GM23338 (cell line): ENCODE results near the gene MAGI1.

Source experiments
- CREB1 ChIP-seq: fragments of 250-450 bp; sonication (Bioruptor Pico); IDR thresholded peaks from 2 replicates; pipeline ENCODE4 v1.5.0; 2020; ENCODE audit warnings: low read depth, mild to moderate bottlenecking, moderate library complexity
- EZH2 ChIP-seq: fragments of 200-600 bp; sonication (generic); IDR thresholded peaks from one replicate; pipeline ENCODE4 v1.8.0; 2017; ENCODE audit warnings: antibody characterized with exemption, mild to moderate bottlenecking, low read depth; ENCODE audit not compliant: unreplicated experiment
- EZH2phosphoT487 ChIP-seq: fragments of 200-600 bp; sonication (generic); IDR thresholded peaks from one replicate; pipeline ENCODE4 v1.8.1; 2018; ENCODE audit warnings: antibody characterized with exemption; ENCODE audit not compliant: unreplicated experiment
- JUNB ChIP-seq: IDR thresholded peaks from one replicate; pipeline ENCODE4 v1.6.1; 2016; ENCODE audit warnings: antibody characterized with exemption; ENCODE audit not compliant: unreplicated experiment
- POLR2AphosphoS5 ChIP-seq: IDR thresholded peaks from 2 replicates; pipeline ENCODE4 v1.6.1; 2016; ENCODE audit warnings: antibody characterized with exemption, low read depth
- STAT1 ChIP-seq: IDR thresholded peaks from one replicate; pipeline ENCODE4 v1.6.1; 2016; ENCODE audit warnings: antibody characterized with exemption; ENCODE audit not compliant: unreplicated experiment
- ZNF114 ChIP-seq: fragments of 250-450 bp; sonication (Bioruptor Pico); IDR thresholded peaks from 2 replicates; pipeline ENCODE4 v1.5.0; 2020; ENCODE audit warnings: mild to moderate bottlenecking, moderate library complexity
- ZNF331 ChIP-seq: fragments of 250-450 bp; sonication (Bioruptor Pico); IDR thresholded peaks from 2 replicates; pipeline ENCODE4 v1.5.0; 2020; ENCODE audit warnings: low read depth, mild to moderate bottlenecking, moderate library complexity
- TF ChIP-seq, protein P1 (sequence below), 2 experiments: fragments of 200-600 bp in 1 of 2; sonication (generic) in 1 of 2; conservative IDR thresholded peaks; 2 replicates each; pipeline versions ENCODE4 v1.5.1 to v1.6.1; 2016 to 2017; ENCODE audit warnings: antibody characterized with exemption in 2 of 2, low read depth in 2 of 2, mild to moderate bottlenecking in 2 of 2, moderate library complexity in 1 of 2
- TF ChIP-seq, protein P2 (sequence below): fragments of 250-450 bp; sonication (Bioruptor Pico); IDR thresholded peaks from 2 replicates; pipeline ENCODE4 v1.5.0; 2020; ENCODE audit warnings: mild to moderate bottlenecking, moderate library complexity
- TF ChIP-seq, protein P3 (sequence below): IDR thresholded peaks from one replicate; pipeline ENCODE4 v1.6.1; 2018; ENCODE audit warnings: antibody characterized with exemption; ENCODE audit not compliant: unreplicated experiment

DNA sequence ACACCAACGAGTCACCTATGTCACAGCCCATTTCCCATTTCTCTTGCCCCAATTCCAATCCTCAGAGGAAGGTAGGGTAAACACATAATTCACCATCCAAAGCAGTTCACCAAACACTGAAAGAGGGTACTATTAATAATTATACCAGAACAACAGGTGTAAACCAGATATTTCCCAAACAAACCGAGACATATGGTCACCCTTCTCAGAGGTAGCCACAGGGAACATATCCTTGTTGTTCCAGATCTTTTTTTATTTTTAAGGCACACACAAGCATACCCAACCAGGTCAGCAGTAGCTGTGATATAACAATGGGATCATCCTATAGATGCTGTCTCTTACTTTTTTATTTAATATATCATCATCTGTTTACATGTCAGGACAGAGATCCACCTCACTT is 24.7 kb downstream of the MAGI1 start:
- TF ChIP-seq POLR2AphosphoS5 (no peak), JUNB (no peak), EZH2 (no peak), STAT1 (no peak), ZNF331 (CRISPR knock-in tag) (no peak), CREB1 (CRISPR knock-in tag) (no peak), ZNF114 (CRISPR knock-in tag) (no peak), EZH2phosphoT487 (no peak)
- TF ChIP-seq, protein P1, sequence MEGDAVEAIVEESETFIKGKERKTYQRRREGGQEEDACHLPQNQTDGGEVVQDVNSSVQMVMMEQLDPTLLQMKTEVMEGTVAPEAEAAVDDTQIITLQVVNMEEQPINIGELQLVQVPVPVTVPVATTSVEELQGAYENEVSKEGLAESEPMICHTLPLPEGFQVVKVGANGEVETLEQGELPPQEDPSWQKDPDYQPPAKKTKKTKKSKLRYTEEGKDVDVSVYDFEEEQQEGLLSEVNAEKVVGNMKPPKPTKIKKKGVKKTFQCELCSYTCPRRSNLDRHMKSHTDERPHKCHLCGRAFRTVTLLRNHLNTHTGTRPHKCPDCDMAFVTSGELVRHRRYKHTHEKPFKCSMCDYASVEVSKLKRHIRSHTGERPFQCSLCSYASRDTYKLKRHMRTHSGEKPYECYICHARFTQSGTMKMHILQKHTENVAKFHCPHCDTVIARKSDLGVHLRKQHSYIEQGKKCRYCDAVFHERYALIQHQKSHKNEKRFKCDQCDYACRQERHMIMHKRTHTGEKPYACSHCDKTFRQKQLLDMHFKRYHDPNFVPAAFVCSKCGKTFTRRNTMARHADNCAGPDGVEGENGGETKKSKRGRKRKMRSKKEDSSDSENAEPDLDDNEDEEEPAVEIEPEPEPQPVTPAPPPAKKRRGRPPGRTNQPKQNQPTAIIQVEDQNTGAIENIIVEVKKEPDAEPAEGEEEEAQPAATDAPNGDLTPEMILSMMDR (conservative IDR thresholded peaks at IDR 0.05; ENCODE audit: low read depth in 2 of 2): no peak
- TF ChIP-seq, protein P2, sequence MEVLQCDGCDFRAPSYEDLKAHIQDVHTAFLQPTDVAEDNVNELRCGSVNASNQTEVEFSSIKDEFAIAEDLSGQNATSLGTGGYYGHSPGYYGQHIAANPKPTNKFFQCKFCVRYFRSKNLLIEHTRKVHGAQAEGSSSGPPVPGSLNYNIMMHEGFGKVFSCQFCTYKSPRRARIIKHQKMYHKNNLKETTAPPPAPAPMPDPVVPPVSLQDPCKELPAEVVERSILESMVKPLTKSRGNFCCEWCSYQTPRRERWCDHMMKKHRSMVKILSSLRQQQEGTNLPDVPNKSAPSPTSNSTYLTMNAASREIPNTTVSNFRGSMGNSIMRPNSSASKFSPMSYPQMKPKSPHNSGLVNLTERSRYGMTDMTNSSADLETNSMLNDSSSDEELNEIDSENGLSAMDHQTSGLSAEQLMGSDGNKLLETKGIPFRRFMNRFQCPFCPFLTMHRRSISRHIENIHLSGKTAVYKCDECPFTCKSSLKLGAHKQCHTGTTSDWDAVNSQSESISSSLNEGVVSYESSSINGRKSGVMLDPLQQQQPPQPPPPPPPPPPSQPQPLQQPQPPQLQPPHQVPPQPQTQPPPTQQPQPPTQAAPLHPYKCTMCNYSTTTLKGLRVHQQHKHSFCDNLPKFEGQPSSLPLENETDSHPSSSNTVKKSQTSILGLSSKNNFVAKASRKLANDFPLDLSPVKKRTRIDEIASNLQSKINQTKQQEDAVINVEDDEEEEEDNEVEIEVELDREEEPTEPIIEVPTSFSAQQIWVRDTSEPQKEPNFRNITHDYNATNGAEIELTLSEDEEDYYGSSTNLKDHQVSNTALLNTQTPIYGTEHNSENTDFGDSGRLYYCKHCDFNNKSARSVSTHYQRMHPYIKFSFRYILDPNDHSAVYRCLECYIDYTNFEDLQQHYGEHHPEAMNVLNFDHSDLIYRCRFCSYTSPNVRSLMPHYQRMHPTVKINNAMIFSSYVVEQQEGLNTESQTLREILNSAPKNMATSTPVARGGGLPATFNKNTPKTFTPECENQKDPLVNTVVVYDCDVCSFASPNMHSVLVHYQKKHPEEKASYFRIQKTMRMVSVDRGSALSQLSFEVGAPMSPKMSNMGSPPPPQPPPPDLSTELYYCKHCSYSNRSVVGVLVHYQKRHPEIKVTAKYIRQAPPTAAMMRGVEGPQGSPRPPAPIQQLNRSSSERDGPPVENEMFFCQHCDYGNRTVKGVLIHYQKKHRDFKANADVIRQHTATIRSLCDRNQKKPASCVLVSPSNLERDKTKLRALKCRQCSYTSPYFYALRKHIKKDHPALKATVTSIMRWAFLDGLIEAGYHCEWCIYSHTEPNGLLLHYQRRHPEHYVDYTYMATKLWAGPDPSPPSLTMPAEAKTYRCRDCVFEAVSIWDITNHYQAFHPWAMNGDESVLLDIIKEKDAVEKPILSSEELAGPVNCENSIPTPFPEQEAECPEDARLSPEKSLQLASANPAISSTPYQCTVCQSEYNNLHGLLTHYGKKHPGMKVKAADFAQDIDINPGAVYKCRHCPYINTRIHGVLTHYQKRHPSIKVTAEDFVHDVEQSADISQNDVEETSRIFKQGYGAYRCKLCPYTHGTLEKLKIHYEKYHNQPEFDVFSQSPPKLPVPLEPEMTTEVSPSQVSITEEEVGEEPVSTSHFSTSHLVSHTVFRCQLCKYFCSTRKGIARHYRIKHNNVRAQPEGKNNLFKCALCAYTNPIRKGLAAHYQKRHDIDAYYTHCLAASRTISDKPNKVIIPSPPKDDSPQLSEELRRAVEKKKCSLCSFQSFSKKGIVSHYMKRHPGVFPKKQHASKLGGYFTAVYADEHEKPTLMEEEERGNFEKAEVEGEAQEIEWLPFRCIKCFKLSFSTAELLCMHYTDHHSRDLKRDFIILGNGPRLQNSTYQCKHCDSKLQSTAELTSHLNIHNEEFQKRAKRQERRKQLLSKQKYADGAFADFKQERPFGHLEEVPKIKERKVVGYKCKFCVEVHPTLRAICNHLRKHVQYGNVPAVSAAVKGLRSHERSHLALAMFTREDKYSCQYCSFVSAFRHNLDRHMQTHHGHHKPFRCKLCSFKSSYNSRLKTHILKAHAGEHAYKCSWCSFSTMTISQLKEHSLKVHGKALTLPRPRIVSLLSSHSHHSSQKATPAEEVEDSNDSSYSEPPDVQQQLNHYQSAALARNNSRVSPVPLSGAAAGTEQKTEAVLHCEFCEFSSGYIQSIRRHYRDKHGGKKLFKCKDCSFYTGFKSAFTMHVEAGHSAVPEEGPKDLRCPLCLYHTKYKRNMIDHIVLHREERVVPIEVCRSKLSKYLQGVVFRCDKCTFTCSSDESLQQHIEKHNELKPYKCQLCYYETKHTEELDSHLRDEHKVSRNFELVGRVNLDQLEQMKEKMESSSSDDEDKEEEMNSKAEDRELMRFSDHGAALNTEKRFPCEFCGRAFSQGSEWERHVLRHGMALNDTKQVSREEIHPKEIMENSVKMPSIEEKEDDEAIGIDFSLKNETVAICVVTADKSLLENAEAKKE (CRISPR knock-in tag): no peak
- TF ChIP-seq, protein P3, sequence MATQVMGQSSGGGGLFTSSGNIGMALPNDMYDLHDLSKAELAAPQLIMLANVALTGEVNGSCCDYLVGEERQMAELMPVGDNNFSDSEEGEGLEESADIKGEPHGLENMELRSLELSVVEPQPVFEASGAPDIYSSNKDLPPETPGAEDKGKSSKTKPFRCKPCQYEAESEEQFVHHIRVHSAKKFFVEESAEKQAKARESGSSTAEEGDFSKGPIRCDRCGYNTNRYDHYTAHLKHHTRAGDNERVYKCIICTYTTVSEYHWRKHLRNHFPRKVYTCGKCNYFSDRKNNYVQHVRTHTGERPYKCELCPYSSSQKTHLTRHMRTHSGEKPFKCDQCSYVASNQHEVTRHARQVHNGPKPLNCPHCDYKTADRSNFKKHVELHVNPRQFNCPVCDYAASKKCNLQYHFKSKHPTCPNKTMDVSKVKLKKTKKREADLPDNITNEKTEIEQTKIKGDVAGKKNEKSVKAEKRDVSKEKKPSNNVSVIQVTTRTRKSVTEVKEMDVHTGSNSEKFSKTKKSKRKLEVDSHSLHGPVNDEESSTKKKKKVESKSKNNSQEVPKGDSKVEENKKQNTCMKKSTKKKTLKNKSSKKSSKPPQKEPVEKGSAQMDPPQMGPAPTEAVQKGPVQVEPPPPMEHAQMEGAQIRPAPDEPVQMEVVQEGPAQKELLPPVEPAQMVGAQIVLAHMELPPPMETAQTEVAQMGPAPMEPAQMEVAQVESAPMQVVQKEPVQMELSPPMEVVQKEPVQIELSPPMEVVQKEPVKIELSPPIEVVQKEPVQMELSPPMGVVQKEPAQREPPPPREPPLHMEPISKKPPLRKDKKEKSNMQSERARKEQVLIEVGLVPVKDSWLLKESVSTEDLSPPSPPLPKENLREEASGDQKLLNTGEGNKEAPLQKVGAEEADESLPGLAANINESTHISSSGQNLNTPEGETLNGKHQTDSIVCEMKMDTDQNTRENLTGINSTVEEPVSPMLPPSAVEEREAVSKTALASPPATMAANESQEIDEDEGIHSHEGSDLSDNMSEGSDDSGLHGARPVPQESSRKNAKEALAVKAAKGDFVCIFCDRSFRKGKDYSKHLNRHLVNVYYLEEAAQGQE: no peak
